CD4-positive, alpha-beta T cell treated with Interleukin-17A for 4 hours (primary cell): ENCODE data around the gene PROSER2.
A peak's percentile ranks its signal among the peaks of the same experiment; 100 is the strongest.

Experiments
- DNase-seq: peaks from one replicate; pipeline ENCODE4 v3.0.0-alpha.2; 2020; ENCODE audit warnings: mixed read lengths

The PROSER2 gene, protein sequence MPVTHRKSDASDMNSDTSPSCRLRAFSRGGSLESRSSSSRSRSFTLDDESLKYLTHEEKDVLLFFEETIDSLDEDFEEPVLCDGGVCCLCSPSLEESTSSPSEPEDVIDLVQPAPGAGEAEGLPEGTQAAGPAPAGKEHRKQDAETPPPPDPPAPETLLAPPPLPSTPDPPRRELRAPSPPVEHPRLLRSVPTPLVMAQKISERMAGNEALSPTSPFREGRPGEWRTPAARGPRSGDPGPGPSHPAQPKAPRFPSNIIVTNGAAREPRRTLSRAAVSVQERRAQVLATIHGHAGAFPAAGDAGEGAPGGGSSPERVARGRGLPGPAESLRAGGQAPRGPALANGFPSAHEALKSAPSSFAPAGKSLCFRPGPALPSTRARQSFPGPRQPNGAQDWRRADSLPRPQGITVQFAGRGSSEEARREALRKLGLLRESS

DNA sequence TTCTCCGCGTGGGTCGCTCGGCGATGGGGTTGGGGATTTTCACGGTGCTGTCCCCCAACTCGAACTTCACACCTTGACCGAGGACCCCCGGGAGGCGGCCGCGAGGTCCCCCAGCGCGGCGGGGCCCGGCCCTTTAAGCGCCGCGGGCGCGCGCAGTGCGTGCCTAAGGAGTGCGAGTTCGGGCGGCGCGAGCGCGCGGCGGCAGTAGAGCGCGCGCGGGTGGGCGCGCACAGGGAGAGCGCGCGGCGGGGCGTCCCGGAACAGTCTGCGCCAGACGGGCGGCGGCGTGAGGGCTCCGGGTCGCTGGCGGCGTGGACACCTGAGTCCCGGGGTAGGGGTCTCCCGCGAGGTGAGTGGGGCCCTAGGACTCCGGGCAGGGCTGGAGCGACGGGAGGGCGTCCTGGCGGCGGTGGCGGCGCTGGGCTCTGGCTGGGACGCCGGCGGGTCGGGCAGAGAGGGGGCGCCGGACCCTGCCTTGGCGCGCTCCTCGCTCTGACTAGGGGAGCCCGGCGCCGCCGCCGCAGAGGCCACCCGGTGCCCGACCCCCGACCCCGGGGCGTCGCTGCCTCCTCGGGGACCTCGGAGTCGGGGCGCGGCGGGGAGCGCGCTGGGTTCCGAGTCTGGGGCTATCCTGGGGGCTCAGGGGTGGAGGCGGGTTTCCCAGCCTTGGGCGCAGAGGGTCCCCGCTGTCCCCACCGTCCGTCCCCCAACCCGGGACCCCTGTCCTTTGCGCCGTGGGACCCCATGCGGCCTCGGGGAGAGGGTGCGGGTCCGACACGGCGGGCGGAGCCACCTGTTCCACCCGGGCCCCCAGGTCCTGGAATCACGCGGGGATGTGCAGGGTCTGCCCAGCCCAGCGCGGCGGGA lies at the start of gene PROSER2:
PROSER2 (plus strand) TSS at position 235 of the 867 bp plus-strand sequence. CDS start 28,722 bp downstream, outside the sequence.
- peak; percentile 40 for DNase-seq

- DNase-seq: no peak
Measured at GRCh38 chr10:11773761-11774441, 49.3 kb upstream of the PROSER2 start.

DNA sequence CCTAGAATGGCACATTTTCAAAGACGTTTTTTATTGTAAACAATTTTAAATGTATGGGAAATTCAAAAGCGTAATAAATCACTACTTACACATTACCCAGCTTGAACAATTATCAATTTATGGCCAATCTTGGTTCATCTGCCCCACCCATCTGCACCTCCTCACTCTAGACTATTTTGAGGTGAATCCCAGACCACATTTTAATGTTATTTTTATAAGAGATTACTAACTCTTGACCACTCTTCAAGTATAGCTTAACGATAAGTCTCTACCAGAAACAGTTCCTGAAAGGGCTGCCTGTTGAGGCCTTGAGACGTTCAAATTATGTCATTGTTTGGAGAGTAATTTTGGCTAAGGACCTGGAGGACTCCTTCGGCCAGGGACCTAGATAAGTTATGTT lies 47.7 kb upstream of the PROSER2 start:
- no peak for DNase-seq

- DNase-seq: no peak
Measured at GRCh38 chr10:11776080-11776479, 47.1 kb upstream of the PROSER2 start.

GRCh38 chr10:11781114-11781513 lies 42.0 kb upstream of the PROSER2 start:
- DNase-seq: no peak

DNA sequence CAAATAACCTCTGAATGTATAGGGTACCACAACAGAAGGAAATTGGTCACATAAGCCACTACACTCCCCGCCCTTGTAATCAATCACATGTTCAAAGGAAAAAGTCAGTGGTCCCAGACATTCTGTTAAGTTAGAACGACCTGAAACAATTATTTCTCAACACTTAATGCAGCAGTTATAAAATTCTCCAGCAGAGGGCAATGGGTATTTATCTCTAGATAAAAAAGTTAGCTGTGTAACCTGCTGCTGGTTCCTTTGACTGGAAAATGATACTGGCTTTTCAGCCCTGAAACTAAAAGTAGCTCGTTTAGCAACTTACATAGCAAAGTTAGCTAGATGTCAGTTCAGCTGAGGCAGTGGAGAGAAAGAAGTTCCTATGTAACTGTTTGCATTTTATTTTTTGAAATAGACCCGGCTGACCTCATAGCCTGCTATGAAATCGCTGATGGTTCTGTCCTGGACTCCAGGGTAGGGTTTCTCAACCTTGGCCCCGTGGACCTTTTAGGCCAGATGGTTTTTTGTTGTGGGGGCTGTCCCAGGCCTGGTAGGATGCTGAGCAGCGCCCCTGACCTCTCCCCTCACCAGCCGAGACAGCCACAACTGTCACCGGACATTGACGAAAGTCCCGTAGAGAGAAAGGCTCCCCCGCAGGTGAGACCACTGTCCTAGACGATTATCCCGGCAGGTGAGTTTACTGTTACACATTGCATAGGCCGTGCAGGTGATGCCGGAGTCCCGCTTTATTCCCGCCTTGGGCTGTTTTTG lies 40.2 kb upstream of the PROSER2 start:
- no peak for DNase-seq

- no peak for DNase-seq
Measured at GRCh38 chr10:11783558-11783865, 39.6 kb upstream of the PROSER2 start.

DNA sequence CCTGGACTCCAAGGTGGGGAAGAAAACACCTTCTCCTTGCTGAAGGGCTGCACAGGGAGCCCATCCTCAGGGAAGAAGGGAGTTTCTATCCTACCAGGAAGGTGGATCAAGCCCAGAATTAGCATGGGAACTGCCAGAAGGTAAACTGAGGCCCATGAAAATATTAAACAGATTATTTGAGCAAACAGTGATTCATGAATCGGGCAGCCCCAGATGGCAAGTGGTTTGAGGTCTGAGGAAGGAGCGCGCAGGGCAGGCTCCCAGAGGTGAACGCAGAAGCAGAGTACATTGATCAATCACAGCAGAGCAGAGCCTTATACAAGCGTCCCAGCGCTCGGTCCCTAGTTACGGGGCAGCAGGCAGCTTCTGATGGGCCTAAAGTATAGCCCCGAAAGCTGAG lies 35.8 kb upstream of the PROSER2 start:
- no peak for DNase-seq

DNA sequence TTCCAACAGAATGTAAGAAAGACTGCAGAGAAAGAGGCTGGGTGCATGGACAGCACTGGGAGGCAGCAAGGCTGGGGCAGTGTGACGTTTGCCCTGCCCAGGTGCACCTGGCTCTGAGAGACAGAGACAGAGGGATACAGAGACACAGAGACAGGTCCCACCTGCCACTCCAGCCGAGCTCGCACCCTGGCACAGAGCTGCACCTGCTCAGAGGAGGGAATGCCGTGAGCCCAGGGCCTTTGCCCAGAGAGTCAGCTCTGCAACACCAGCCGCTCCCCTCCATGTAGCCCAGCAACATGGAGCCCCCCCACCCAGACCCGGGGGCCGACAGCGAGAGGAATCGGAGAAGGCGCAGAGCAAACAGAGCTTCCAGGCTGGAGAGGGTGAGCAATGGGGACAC lies 35.3 kb upstream of the PROSER2 start:
- DNase-seq: no peak

DNA sequence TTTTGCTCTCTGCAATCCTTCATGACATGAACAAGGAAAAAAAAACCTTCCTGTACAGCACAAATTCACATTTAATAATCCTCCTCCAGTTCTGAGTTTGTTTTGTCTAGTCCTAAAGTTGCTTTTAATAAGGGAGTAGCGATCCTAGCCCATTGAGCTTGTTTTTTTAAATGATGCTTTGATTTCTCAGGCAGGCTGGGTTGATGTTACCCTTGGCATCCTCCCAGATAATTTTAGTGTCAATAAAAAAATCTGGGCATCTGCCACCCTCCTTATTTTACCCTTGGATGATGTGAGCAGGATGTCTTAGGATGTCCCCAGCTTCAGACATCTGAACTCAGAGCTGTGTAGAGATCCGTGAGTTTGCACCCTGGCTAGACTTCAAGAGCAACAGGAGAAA lies 33.9 kb upstream of the PROSER2 start:
- DNase-seq: no peak

- no peak for DNase-seq
Measured at GRCh38 chr10:11789956-11790355, 33.2 kb upstream of the PROSER2 start.

- no peak for DNase-seq
Measured at GRCh38 chr10:11793762-11794479, 29.2 kb upstream of the PROSER2 start.

DNA sequence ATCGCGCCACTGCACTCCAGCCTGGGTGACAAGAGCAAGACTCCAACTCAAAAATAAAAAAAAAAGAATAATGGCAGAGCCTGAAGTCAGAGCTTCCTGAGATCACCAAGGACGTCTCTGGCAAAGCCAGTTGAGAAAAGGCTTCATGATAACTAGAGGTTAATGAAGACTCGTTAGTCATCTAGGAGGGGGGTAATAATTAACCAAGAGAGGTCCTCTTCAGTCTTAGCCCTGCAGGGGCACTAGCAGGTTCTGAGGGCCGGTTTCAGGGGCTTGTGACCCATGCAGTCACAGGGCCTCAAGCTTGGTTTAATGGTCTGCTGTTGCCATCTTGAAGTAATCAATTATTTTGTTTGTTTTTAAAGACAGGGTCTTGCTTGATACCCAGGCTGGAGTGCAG lies 28.6 kb upstream of the PROSER2 start:
- DNase-seq: no peak

DNA sequence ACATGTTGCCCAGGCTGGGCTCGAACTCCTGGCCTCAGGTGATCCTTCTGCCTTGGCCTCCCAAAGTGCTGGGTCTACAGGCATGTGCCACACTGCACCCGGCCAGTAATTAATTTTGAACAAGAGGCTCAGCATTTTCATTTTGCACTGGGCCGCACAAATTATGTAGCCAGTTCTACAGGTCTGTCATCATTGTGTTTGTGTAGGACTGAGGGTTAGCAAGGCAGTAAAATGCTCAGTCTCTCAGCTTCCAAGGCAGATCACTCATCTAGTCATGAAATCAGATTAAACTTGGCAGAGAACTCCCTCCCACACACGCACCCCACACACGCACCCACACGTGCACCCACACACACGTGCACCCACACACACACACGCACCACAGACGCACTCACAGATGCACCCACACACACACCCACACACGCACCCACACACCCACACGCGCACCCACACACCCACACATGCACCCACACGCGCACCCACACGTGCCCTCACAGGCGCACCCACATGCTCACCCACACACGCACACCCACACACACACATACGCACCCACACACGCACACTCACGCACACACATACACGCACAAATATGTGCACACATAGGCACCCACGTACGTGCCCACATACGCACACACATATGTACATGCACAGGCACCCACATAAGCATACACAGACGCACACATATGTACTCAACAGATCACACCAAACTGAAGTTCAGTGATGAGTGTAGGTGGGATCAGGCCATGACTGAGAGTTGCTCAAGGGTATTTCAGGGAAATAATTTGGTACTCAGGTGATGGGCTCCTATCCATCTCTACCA lies 27.8 kb upstream of the PROSER2 start:
- no peak for DNase-seq

DNA sequence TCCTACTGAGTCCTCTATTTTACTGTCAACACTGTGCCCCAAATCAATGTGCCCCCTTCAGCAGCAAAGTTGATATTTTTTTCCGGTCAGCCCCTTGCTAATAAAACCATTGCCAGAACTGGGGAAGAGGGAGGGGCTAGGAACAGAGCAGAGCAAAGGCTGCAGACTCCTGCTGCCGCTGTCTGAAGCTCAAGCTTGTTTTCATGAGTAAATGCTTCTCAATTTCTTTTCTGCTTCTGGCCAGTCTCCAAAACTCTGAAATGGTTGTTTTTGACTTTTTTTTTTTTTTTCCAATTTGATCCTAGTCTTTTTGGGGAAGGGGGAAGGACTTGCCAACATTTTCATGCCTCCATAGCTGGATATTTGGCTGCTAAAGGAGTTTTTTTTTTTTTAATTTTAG lies 26.7 kb upstream of the PROSER2 start:
- DNase-seq: no peak

- no peak for DNase-seq
Measured at GRCh38 chr10:11797281-11797680, 25.9 kb upstream of the PROSER2 start.

DNA sequence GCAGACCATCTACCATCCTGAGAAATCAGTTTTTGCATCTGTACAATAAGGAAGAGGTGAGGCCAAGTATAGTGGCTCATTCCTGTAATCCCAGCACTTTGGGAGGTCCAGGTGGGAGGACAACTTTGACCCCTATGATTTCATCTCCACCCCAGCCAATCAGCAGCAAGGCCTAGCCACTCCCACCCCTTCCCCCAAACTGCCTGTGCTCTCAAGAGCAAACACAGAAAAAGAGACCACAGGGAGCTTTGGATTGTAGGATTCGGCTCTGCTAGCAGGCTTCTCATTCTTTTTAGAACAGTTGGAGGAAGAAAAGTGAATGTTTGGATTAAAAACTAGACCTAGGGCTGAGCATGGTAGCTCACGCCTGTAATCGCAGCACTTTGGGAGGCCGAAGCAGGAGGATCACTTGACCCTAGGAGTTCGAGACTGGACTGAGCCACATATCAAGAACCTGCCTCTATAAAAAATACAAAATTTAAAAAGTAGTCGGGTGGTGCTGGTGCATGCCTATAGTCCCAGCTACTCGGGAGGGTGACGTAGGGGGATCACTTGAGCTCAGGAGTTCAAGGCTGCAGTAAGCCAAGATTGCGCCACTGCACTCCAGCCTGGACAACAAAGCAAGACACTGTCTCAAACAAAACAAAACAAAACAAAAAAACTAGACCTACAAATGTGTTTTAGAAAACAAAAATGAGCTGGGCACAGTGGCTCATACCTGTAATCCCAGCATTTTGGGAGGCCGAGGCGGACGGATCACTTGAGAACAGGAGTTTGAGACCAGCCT lies 25.1 kb upstream of the PROSER2 start:
- DNase-seq: no peak

DNA sequence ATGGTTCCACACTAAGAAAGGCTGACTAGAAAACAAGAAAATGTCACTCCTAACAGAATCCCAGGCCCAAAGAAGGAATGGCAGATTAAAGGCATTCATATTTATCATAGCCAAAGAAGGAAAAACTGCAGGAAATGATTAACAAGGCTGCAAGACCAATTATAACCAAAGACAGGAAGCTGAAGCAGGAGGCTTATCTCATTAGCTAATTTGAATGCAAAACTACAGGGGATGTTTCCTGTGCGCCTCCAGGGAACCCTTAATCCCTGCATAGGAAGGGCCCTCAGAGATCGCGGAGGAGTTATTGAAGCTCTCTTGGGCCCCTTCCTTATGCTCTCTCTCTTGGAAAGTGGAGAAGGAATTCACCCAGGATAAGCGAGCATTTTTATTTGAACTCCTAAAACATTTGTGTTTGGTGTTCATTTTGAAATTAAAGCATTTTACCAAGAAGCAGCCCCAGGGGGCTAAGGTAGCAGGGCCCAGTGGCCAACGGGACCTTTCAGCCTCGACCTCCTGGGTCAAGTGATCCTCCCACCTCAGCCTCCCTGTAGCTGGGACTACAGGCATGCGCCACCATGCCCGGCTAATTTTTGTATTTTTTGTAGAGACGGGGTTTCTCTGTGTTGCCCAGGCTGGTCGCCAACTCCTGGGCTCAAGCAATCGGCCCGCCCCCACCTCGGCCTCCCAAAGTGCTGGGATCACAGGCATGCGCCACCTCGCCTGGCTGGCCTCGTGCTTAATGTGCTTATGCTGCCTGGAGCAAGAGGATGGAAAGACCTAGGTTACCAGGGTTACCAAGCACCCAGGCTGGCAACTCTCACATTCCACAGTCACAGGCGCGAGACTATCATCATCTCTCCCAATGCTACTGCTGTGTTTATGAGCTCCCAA lies 24.1 kb upstream of the PROSER2 start:
- DNase-seq: no peak

DNA sequence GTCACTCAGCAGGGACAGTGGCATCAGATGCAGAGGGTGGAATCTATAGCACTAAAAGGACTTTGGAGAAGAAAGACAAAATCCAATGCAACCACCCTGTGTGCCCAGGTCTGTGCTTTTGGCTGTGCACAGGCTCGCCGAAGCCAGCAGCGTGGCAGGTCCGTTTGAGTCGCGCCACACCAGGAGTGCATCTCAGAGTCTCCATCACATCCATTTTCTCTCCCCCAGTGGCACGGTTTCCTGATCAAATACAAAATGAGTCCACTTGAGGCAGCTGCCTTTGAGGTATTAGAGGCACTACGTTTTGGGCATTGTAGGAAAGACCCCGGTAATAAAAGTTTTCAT lies 23.4 kb upstream of the PROSER2 start:
- no peak for DNase-seq
